Adrenal gland (tissue), 12 donors: ENCODE data around the gene CHD8. TPM values are rescaled to one million over a fixed set of nuclear protein-coding genes. Genes with fewer than 3 reads are reported as not detected.

Experiments
- DNase-seq, 7 donors: peaks; one replicate each; pipeline ENCODE4 v3.0.0-alpha.2; 2019 to 2020
- H3K27ac ChIP-seq, 5 donors: fragments of 200-600 bp; sonication (generic) in 4 of 5; 1 replicate in 3 of 5; 2 replicates in 2 of 5; pipeline versions ENCODE4 v1.5.1 to v1.8.0; 2016 to 2020; ENCODE audit warnings: mild to moderate bottlenecking in 1 of 5
- H3K27me3 ChIP-seq: fragments of 200-600 bp; 2 replicates; pipeline ENCODE4 v1.8.0; 2021
- H3K36me3 ChIP-seq, 2 donors: fragments of 200-600 bp; replicated peaks in 1 of 2; 1 replicate in 1 of 2; 2 replicates in 1 of 2; pipeline versions ENCODE4 v1.5.1 to v1.8.0; 2018 to 2022
- H3K4me1 ChIP-seq, 2 donors: fragments of 200-600 bp; replicated peaks in 1 of 2; 1 replicate in 1 of 2; 2 replicates in 1 of 2; pipeline versions ENCODE4 v1.5.1 to v1.8.0; 2018 to 2021
- H3K4me3 ChIP-seq, 4 donors: fragments of 200-600 bp; sonication (generic) in 3 of 4; one replicate each; pipeline ENCODE4 v1.5.1; 2016 to 2018
- H3K9me3 ChIP-seq, 3 donors: fragments of 200-600 bp; sonication (generic) in 1 of 3; replicated peaks in 1 of 3; 1 replicate in 2 of 3; 2 replicates in 1 of 3; pipeline versions ENCODE4 v1.5.1 to v1.8.0; 2016 to 2021
- POLR2A ChIP-seq, 2 donors: fragments of 450-650 bp; IDR thresholded peaks; one replicate each; pipeline ENCODE4 v1.6.1; 2017; ENCODE audit warnings: antibody characterized with exemption in 2 of 2, mild to moderate bottlenecking in 2 of 2, moderate library complexity in 1 of 2
- WGBS, 4 donors: extraction: QIAGEN DNeasy Blood & Tissue Kit in 2 of 4; methylation state at CpG; one replicate each; pipeline versions ENCODE4 v1.1.5 to v1.1.7; 2013 to 2017; 5-methylcytosine and 5-hydroxymethylcytosine counted together
- intact Hi-C, 2 donors: fragments of 100-400 bp; cut with DNase I; formaldehyde crosslinking; loops; one replicate each; pipeline versions ENCODE4 v1.14.1 to v1.15.0; 2022 to 2023
- polyA plus RNA-seq, 3 donors: library from polyadenylated mRNA; stranded (reverse); fragments of 200-250 nt in 2 of 3; fragments of 350-450 nt in 1 of 3; fragmentation: Illumina TruSeq in 1 of 3; extraction: RNeasy Lipid Tissue Mini Kit (QIAGEN cat#74804) in 1 of 3; gene quantifications; one replicate each; pipeline ENCODE4 v1.2.3, GENCODE V29; 2013 to 2014
- total RNA-seq, 9 donors: library from RNA; depleted of rRNA in 4 of 9; stranded (reverse); fragments of >200 nt in 4 of 9; fragments of 120-200 nt in 1 of 9; fragmentation: NEBNext Ultra II Directional in 1 of 9; extraction: Animal tissue kit (Norgen Biotek cat#: 25700) in 1 of 9; gene quantifications; one replicate each; pipeline versions ENCODE4 v1.1.0 to v1.2.4, GENCODE V29; 2013 to 2023
- TF ChIP-seq, protein P1 (sequence below), 6 experiments: fragments of 450-650 bp in 4 of 6; fragments of 200-600 bp in 2 of 6; sonication (generic) in 1 of 6; IDR thresholded peaks; 1 replicate in 5 of 6; 2 replicates in 1 of 6; pipeline versions ENCODE4 v1.5.1 to v1.8.0; 2016 to 2021; ENCODE audit warnings: antibody characterized with exemption in 6 of 6, mild to moderate bottlenecking in 2 of 6, moderate library complexity in 1 of 6
- donor health status: healthy with polysubstance abuse.
- donor health status: Bipolar disorder and iron deficiency.
- donor health status: DM: yes; HTN: yes; CAD: no.
- donor health status: DM: no; HTN: no; CAD: no.
- donor health status: DM: no; HTN: no; CAD: no.
- donor health status: DM: yes; HTN: yes; CAD: no.

The CHD8 gene
- total and polyA plus RNA-seq, 12 donors, result 43.0 to 71.8 (median 59.0) TPM

DNA sequence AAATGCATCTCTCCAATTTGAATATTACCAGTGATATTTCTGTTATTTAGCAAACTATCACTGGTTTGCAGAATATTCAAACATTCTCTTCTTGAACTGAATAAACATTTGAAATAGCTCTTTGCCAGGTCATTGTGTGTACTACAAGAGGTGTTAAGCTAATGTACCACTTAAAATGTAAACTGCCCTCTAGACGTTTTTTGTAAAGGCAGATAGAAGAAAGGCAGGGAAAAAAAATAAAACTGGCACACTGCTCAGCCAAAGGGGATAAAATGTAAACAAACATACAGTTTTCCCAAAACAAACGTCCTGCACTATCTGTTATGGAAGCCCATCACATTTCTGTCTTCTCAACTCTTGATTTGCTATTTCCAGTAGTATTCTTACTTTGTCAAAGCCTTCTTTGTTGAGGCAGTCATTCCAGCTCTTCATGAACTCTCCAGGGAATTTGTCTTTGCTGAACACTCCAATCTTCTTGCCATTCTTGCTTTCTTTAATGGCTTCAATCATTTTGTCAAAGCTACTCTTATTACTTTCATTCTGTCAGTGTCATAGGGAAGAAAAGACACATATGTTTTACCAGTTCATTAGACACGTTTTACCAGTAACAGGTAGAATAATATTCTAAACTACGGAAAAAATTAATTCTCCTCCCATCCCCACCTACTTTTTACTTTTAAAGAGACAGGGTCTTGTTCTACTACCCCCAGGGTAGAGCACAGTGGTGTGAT is 85.8 kb downstream of the CHD8 start:
- intact Hi-C loops, result no loop called here
- H3K36me3 ChIP-seq, result peaks cover 0 to 73% of the 10 kb centered on the region in 2 donors

GRCh38 chr14:21367582-21368144 is 88.3 kb downstream of the CHD8 start:
- no peak for TF ChIP-seq POLR2A (IDR thresholded peaks at IDR 0.05)
- TF ChIP-seq, protein P1, sequence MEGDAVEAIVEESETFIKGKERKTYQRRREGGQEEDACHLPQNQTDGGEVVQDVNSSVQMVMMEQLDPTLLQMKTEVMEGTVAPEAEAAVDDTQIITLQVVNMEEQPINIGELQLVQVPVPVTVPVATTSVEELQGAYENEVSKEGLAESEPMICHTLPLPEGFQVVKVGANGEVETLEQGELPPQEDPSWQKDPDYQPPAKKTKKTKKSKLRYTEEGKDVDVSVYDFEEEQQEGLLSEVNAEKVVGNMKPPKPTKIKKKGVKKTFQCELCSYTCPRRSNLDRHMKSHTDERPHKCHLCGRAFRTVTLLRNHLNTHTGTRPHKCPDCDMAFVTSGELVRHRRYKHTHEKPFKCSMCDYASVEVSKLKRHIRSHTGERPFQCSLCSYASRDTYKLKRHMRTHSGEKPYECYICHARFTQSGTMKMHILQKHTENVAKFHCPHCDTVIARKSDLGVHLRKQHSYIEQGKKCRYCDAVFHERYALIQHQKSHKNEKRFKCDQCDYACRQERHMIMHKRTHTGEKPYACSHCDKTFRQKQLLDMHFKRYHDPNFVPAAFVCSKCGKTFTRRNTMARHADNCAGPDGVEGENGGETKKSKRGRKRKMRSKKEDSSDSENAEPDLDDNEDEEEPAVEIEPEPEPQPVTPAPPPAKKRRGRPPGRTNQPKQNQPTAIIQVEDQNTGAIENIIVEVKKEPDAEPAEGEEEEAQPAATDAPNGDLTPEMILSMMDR (IDR thresholded peaks at IDR 0.05), result no peak
- Histone ChIP-seq H3K9me3 (no peaks in the 10 kb centered on the region), H3K4me1 (no peaks in the 10 kb centered on the region), H3K4me3 (no peak overlapping the region), H3K36me3 (peaks cover 5 to 91% of the 10 kb centered on the region in 2 donors), H3K27me3 (no peaks in the 10 kb centered on the region), H3K27ac (no peak overlapping the region)
- intact Hi-C loops, result no loop called here
- DNase-seq, result no peak
- WGBS, 4 donors, result 90 to 94% (median 93%) methylated on average over 6 of the region's 6 CpGs

More for the DNA sequence above, 85.8 kb downstream of the CHD8 start:
- Histone ChIP-seq H3K27ac (no peak overlapping the region), H3K4me3 (no peak overlapping the region), H3K9me3 (no peaks in the 10 kb centered on the region), H3K4me1 (no peaks in the 10 kb centered on the region), H3K27me3 (no peaks in the 10 kb centered on the region)
- DNase-seq, result no peak
- no peak for TF ChIP-seq POLR2A (IDR thresholded peaks at IDR 0.05)
- TF ChIP-seq, protein P1 (IDR thresholded peaks at IDR 0.05), result no peak
- 66 to 73% (median 70%) methylated on average over 4 of the region's 4 CpGs for WGBS, 4 donors

- WGBS, 4 donors, result 96 to 100% (median 98%) methylated on average over 4 of the region's 4 CpGs
- H3K27ac ChIP-seq, result no peak overlapping the region
- H3K9me3 ChIP-seq, result no peaks in the 10 kb centered on the region
- H3K36me3 ChIP-seq, result peaks cover 3 to 99% of the 10 kb centered on the region in 2 donors
- TF ChIP-seq, protein P1 (IDR thresholded peaks at IDR 0.05), result no peak
- TF ChIP-seq POLR2A (IDR thresholded peaks at IDR 0.05), result no peak
- no peaks in the 10 kb centered on the region for H3K4me1 ChIP-seq
- H3K27me3 ChIP-seq, result no peaks in the 10 kb centered on the region
- DNase-seq, result no peak
- intact Hi-C loops, result loop anchor here (10.0 kb wide), 2 partner anchors 48 to 112 kb away; no protein-coding TSS in a partner anchor
- no peak overlapping the region for H3K4me3 ChIP-seq
Measured at GRCh38 chr14:21356511-21356910, 99.4 kb downstream of the CHD8 start.

DNA sequence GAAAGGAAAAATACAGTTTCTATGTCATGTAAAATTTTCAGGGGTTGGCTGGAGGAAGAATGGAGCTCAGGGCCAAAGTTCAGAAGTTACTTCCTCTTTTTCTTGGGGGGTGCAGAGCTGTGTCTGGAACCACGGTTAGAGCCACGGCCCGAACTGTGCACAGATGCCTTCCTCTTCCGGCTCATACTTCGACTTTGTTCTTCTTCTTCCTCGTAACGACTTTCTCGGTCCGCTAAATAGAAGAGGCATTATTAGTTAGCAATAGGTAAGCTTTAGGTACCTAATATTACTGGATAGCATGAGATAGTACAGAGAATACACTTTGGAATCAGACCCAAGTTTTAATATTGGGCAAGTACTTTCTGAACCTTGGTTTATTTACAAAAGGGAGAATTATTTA is 103.3 kb downstream of the CHD8 start:
- TF ChIP-seq, protein P1 (IDR thresholded peaks at IDR 0.05), result no peak
- TF ChIP-seq POLR2A (IDR thresholded peaks at IDR 0.05), result no peak
- intact Hi-C loops, result loop anchor here (10.0 kb wide), 2 partner anchors 52 to 108 kb away; no protein-coding TSS in a partner anchor
- peak in 3 of 7 donors; percentile 17 to 22 (median 19) for DNase-seq
- H3K36me3 ChIP-seq, result peaks cover 3 to 68% of the 10 kb centered on the region in 2 donors
- no peak overlapping the region for H3K4me3 ChIP-seq
- H3K4me1 ChIP-seq, result no peaks in the 10 kb centered on the region
- no peaks in the 10 kb centered on the region for H3K27me3 ChIP-seq
- H3K27ac ChIP-seq, result peak overlapping the region in 1 of 5 donors; percentile 18
- 78 to 90% (median 83%) methylated on average over 9 of the region's 9 CpGs for WGBS, 4 donors
- H3K9me3 ChIP-seq, result no peaks in the 10 kb centered on the region
